Activated CD8-positive, alpha-beta T cell treated with anti-CD3 and anti-CD28 coated beads, Interleukin-2, amount 10 ng/mL, durations not matched to agents 7 days and 5 days (primary cell): ENCODE results near the gene MME. TPM values are rescaled to one million over a fixed set of nuclear protein-coding genes. Genes with fewer than 3 reads are reported as not detected.
"Not testable (repeated sequence)": the region's sequence is repeated elsewhere in the genome, so short reads cannot be mapped to it uniquely, and the experiment has no call there.

Experiments used
- ATAC-seq: fragments of 150-1000 bp; cut with Tn5 transposase; one replicate; pipeline ENCODE4 v1.10.0; 2021; ENCODE audit warnings: moderate library complexity
- CTCF ChIA-PET: fragments of 350-600 bp; sonication (Branson Sonifier 250); formaldehyde crosslinking; loops from one replicate; lab custom pipeline; 2021; ENCODE audit warnings: antibody characterized with exemption; lab: Charles Lee
- POLR2A ChIA-PET: fragments of 350-600 bp; sonication (Branson Sonifier 250); formaldehyde crosslinking; loops from one replicate; lab custom pipeline; 2021; ENCODE audit warnings: antibody characterized with exemption; lab: Charles Lee
- DNase-seq: peaks from one replicate; pipeline ENCODE4 v3.0.0-alpha.2; 2020
- H3K27ac Mint-ChIP-seq: one replicate; pipeline ENCODE4 v1.8.0; 2021; ENCODE audit warnings: mild to moderate bottlenecking, mixed read lengths
- H3K27me3 Mint-ChIP-seq: one replicate; pipeline ENCODE4 v1.8.0; 2021; ENCODE audit warnings: low read depth, mixed read lengths
- H3K36me3 Mint-ChIP-seq: one replicate; pipeline ENCODE4 v1.8.0; 2021; ENCODE audit warnings: low read depth, mixed read lengths
- H3K4me1 Mint-ChIP-seq: one replicate; pipeline ENCODE4 v1.8.0; 2021; ENCODE audit warnings: low read depth, mixed read lengths
- H3K4me3 Mint-ChIP-seq: one replicate; pipeline ENCODE4 v1.8.0; 2021; ENCODE audit warnings: mild to moderate bottlenecking, mixed read lengths
- H3K9me3 Mint-ChIP-seq: one replicate; pipeline ENCODE4 v1.8.0; 2022; ENCODE audit warnings: mixed read lengths; ENCODE audit not compliant: insufficient read depth
- total RNA-seq, 2 experiments: library from RNA; stranded (reverse); gene quantifications; one replicate each; pipeline ENCODE4 v1.2.3, GENCODE V29; 2021

The MME gene
- total RNA-seq, 2 experiments from 2014 or later = not detected

- no peaks in the 10 kb centered on the region for H3K4me1 Mint-ChIP-seq
- ATAC-seq (no peak), DNase-seq (no peak)
- H3K36me3 Mint-ChIP-seq = no peaks in the 10 kb centered on the region
- no peak overlapping the region for H3K4me3 Mint-ChIP-seq
- CTCF ChIA-PET = no interaction called here
- POLR2A ChIA-PET = interaction anchor here (0.6 kb wide), 1 partner anchor 40 kb away, joined by 3 read pairs; no protein-coding TSS in a partner anchor
- no peaks in the 10 kb centered on the region for H3K27me3 Mint-ChIP-seq
- no peaks in the 10 kb centered on the region for H3K9me3 Mint-ChIP-seq
- no peak overlapping the region for H3K27ac Mint-ChIP-seq
Observed at GRCh38 chr3:155204851-155205250, 124.7 kb downstream of the MME start.

- H3K27ac Mint-ChIP-seq = no peak overlapping the region
- no peak for DNase-seq
- ChIA-PET CTCF (no interaction called here), POLR2A (no interaction called here)
- no peaks in the 10 kb centered on the region for H3K4me1 Mint-ChIP-seq
- no peaks in the 10 kb centered on the region for H3K36me3 Mint-ChIP-seq
- H3K27me3 Mint-ChIP-seq = no peaks in the 10 kb centered on the region
- no peak for ATAC-seq
- no peak overlapping the region for H3K4me3 Mint-ChIP-seq
- H3K9me3 Mint-ChIP-seq = no peaks in the 10 kb centered on the region
Observed at GRCh38 chr3:155208183-155208800, 128.2 kb downstream of the MME start.

- Mint-ChIP-seq H3K4me1 (no peaks in the 10 kb centered on the region), H3K36me3 (no peaks in the 10 kb centered on the region), H3K4me3 (no peak overlapping the region), H3K27ac (no peak overlapping the region), H3K9me3 (no peaks in the 10 kb centered on the region), H3K27me3 (no peaks in the 10 kb centered on the region)
- ATAC-seq (no peak), DNase-seq (no peak)
- POLR2A ChIA-PET = no interaction called here
- CTCF ChIA-PET = no interaction called here
Observed at GRCh38 chr3:155210736-155211135, 130.6 kb downstream of the MME start.

- ChIA-PET CTCF (no interaction called here), POLR2A (no interaction called here)
- Mint-ChIP-seq H3K27me3 (no peaks in the 10 kb centered on the region), H3K4me1 (no peaks in the 10 kb centered on the region), H3K27ac (no peak overlapping the region), H3K36me3 (no peaks in the 10 kb centered on the region), H3K9me3 (no peaks in the 10 kb centered on the region), H3K4me3 (no peak overlapping the region)
- DNase-seq (no peak), ATAC-seq (no peak)
Observed at GRCh38 chr3:155211266-155211665, 131.1 kb downstream of the MME start.

GRCh38 chr3:155211940-155212339 is 131.8 kb downstream of the MME start:
- no peaks in the 10 kb centered on the region for H3K27me3 Mint-ChIP-seq
- ChIA-PET POLR2A (no interaction called here), CTCF (no interaction called here)
- no peak overlapping the region for H3K27ac Mint-ChIP-seq
- H3K4me1 Mint-ChIP-seq = no peaks in the 10 kb centered on the region
- ATAC-seq (no peak), DNase-seq (no peak)
- H3K4me3 Mint-ChIP-seq = no peak overlapping the region
- H3K9me3 Mint-ChIP-seq = no peaks in the 10 kb centered on the region
- H3K36me3 Mint-ChIP-seq = no peaks in the 10 kb centered on the region

GRCh38 chr3:155216007-155216406 is 135.9 kb downstream of the MME start:
- POLR2A ChIA-PET, H3K4me1 Mint-ChIP-seq, CTCF ChIA-PET, ATAC-seq, H3K27me3 Mint-ChIP-seq, H3K27ac Mint-ChIP-seq, H3K4me3 Mint-ChIP-seq, H3K36me3 Mint-ChIP-seq, H3K9me3 Mint-ChIP-seq, DNase-seq: not testable (repeated sequence)

GRCh38 chr3:155217591-155217990 is 137.5 kb downstream of the MME start:
- Mint-ChIP-seq H3K27ac (no peak overlapping the region), H3K9me3 (no peaks in the 10 kb centered on the region), H3K4me3 (no peak overlapping the region), H3K27me3 (no peaks in the 10 kb centered on the region), H3K36me3 (no peaks in the 10 kb centered on the region), H3K4me1 (no peaks in the 10 kb centered on the region)
- ChIA-PET CTCF (no interaction called here), POLR2A (no interaction called here)
- DNase-seq (no peak), ATAC-seq (no peak)

GRCh38 chr3:155218462-155218861 is 138.3 kb downstream of the MME start:
- CTCF ChIA-PET = no interaction called here
- Mint-ChIP-seq H3K4me3 (no peak overlapping the region), H3K4me1 (no peaks in the 10 kb centered on the region), H3K27me3 (no peaks in the 10 kb centered on the region), H3K9me3 (no peaks in the 10 kb centered on the region), H3K36me3 (no peaks in the 10 kb centered on the region), H3K27ac (no peak overlapping the region)
- ATAC-seq = no peak
- POLR2A ChIA-PET = no interaction called here
- no peak for DNase-seq

- DNase-seq (no peak), ATAC-seq (no peak)
- H3K9me3 Mint-ChIP-seq = no peaks in the 10 kb centered on the region
- H3K27me3 Mint-ChIP-seq = no peaks in the 10 kb centered on the region
- H3K27ac Mint-ChIP-seq = no peak overlapping the region
- H3K4me3 Mint-ChIP-seq = no peak overlapping the region
- ChIA-PET CTCF (no interaction called here), POLR2A (no interaction called here)
- no peaks in the 10 kb centered on the region for H3K36me3 Mint-ChIP-seq
- H3K4me1 Mint-ChIP-seq = no peaks in the 10 kb centered on the region
Observed at GRCh38 chr3:155219106-155219505, 139.0 kb downstream of the MME start.

- Mint-ChIP-seq H3K27me3 (no peaks in the 10 kb centered on the region), H3K9me3 (no peaks in the 10 kb centered on the region), H3K4me3 (no peak overlapping the region), H3K27ac (no peak overlapping the region), H3K36me3 (no peaks in the 10 kb centered on the region), H3K4me1 (no peaks in the 10 kb centered on the region)
- no peak for ATAC-seq
- CTCF ChIA-PET = no interaction called here
- POLR2A ChIA-PET = no interaction called here
- DNase-seq = no peak
Observed at GRCh38 chr3:155225417-155225816, 145.3 kb downstream of the MME start.

GRCh38 chr3:155227141-155227540 is 147.0 kb downstream of the MME start:
- ATAC-seq (no peak), DNase-seq (no peak)
- Mint-ChIP-seq H3K9me3 (no peaks in the 10 kb centered on the region), H3K27me3 (no peaks in the 10 kb centered on the region), H3K4me1 (no peaks in the 10 kb centered on the region), H3K36me3 (no peaks in the 10 kb centered on the region), H3K27ac (no peak overlapping the region), H3K4me3 (no peak overlapping the region)
- ChIA-PET CTCF (no interaction called here), POLR2A (no interaction called here)

- DNase-seq (no peak), ATAC-seq (no peak)
- Mint-ChIP-seq H3K4me1 (no peaks in the 10 kb centered on the region), H3K9me3 (no peaks in the 10 kb centered on the region), H3K27me3 (no peaks in the 10 kb centered on the region), H3K27ac (no peak overlapping the region), H3K36me3 (no peaks in the 10 kb centered on the region), H3K4me3 (no peak overlapping the region)
- ChIA-PET POLR2A (no interaction called here), CTCF (no interaction called here)
Observed at GRCh38 chr3:155228676-155229075, 148.6 kb downstream of the MME start.

- Mint-ChIP-seq H3K4me3 (no peak overlapping the region), H3K4me1 (no peaks in the 10 kb centered on the region), H3K9me3 (no peaks in the 10 kb centered on the region), H3K36me3 (no peaks in the 10 kb centered on the region), H3K27me3 (no peaks in the 10 kb centered on the region), H3K27ac (no peak overlapping the region)
- DNase-seq (no peak), ATAC-seq (no peak)
- CTCF ChIA-PET = no interaction called here
- POLR2A ChIA-PET = no interaction called here
Observed at GRCh38 chr3:155229086-155229485, 149.0 kb downstream of the MME start.
